C4-2B (cell line): ENCODE data around the gene OTULIN.

ENCODE experiments used
- H3K27ac ChIP-seq: fragments of 450-650 bp; 2 replicates; pipeline ENCODE4 v1.5.1; 2017
- CTCF ChIP-seq: fragments of 450-650 bp; conservative IDR thresholded peaks from 2 replicates; pipeline ENCODE4 v1.5.1; 2017; ENCODE audit warnings: mild to moderate bottlenecking
- ZFX ChIP-seq: fragments of 450-650 bp; IDR thresholded peaks from 2 replicates; pipeline ENCODE4 v1.6.1; 2017

The OTULIN gene

DNA sequence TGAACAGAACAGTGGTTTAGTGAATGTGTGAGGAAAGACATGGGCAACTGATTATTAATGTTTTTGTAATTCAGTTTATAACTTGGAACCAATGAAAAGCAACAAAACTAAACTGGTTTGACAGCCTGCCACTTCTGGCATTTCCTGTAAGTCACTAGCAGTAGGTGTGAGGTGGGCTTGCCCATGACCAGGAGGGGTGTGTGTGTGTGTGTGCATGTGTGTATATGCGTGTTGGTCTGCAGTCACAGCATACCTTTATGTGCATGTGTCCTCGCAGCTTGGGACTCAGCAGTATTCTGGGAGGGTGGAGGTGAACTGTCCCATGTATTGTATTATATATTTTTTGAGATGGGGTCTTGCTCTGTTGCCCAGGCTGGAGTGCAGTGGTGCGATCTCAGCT lies 32.3 kb downstream of the OTULIN start:
- TF ChIP-seq ZFX (no peak), CTCF (no peak)
- H3K27ac ChIP-seq: no peak overlapping the region

DNA sequence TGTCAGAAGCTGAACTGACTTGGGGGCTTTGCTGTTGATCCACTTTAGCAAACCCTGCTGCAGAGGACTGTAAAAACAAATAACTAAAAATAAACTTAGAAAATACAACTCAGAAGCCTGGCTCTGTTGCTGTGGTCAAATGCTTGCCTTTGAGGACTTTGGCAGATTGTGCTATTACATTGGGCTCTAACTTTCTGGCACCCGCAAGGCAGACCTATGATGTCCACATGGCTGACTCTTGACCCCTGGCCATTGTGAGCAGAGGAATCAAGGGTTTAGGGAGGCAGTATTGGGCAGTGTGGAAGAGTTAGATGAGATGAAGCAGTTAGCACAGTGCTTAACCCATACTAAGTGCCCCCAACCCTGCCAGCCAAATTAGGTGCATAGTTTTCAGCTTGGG lies 34.0 kb downstream of the OTULIN start:
- H3K27ac ChIP-seq: no peak overlapping the region
- TF ChIP-seq CTCF (no peak), ZFX (no peak)

DNA sequence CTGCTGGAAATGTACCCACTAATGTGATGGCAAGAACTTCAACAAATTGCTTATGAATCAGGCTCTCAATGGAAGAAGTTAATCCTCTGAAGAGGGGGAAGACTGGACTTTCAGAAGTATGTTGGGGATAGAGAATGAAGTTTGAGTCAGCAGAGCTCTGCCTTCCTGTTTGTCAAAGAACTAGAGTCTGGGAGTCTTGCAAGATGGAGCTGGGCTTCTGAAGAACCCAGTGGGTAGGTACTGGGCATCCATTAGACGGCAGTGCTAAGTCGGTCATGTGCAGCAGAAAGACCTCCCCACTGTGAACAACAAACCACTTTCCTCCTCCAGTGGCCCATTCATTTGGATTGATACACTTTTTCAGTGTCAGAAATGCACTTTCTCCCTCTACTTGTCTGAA lies 34.6 kb downstream of the OTULIN start:
- no peak overlapping the region for H3K27ac ChIP-seq

GRCh38 chr5:14699807-14700400 lies 35.4 kb downstream of the OTULIN start:
- TF ChIP-seq ZFX (no peak), CTCF (no peak)
- no peak overlapping the region for H3K27ac ChIP-seq

More for the DNA sequence above, 34.6 kb downstream of the OTULIN start:
- TF ChIP-seq ZFX (no peak), CTCF (no peak)

DNA sequence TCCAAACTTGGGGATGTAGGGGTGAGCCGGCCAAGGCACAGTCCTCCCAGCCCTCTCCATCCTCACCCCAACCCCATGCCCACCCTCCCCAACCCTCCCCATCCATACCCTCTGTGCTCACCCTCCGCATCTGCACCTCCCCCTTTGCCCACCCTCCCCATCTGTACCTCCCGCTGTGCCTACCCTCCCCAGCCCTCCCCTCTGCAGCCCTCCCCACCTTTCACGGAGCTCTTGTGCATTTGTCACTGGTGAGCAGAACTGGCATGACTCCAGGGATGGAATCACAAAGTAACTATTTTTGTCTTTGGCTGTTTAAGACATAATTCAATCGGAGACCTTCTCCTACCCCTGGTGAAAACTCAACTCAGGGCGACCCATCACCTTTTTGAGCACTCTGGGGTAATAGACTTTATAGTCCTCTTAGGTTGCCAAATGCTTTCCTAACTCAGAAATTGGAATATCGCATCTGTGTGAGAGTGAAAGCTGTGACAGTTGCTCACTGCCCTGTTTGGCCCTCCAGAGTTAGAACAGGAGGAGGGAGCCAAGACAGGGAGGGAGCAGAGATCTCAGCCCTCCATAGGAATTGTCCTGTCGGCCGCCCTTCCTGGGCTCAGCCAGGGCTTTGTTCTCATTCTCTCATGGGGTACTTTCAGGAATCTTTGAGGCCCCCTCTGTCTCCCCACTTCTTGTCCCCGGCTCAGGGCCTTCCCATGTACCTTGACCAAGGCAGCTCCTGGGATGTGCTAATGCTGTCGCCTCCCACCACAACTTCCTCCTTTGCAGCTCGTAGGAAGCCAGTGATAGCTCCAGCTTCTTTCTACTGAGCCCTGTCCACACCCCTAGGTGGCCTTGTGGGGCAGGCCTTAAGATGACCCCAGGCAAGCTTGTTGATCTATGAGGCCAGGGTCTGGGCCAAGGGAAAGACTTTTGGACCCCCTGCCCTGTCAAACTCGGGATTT lies 36.2 kb downstream of the OTULIN start:
- no peak for TF ChIP-seq CTCF
- TF ChIP-seq ZFX: no peak
- no peak overlapping the region for H3K27ac ChIP-seq

- TF ChIP-seq ZFX (no peak), CTCF (no peak)
- no peak overlapping the region for H3K27ac ChIP-seq
Measured at GRCh38 chr5:14701556-14701955, 37.0 kb downstream of the OTULIN start.

GRCh38 chr5:14702238-14702839 lies 37.8 kb downstream of the OTULIN start:
- no peak overlapping the region for H3K27ac ChIP-seq
- TF ChIP-seq CTCF (no peak), ZFX (no peak)
